ENCODE data around the gene DOK6.

Gene DOK6

GRCh38 chr18:69537183-69537582 is 136.5 kb downstream of the DOK6 start:
- in situ Hi-C loops (cut with MboI; ENCODE audit: low sequenced_read_pairs) = no loop called here

- in situ Hi-C loops (cut with MboI; ENCODE audit: low sequenced_read_pairs) = no loop called here
Observed at GRCh38 chr18:69538849-69539248, 138.2 kb downstream of the DOK6 start.

GRCh38 chr18:69539404-69539803 is 138.7 kb downstream of the DOK6 start:
- in situ Hi-C loops (cut with MboI; ENCODE audit: low sequenced_read_pairs) = no loop called here

GRCh38 chr18:69556228-69556627 is 155.5 kb downstream of the DOK6 start:
- in situ Hi-C loops (cut with MboI; ENCODE audit: low sequenced_read_pairs) = no loop called here

GRCh38 chr18:69557282-69557681 is 156.6 kb downstream of the DOK6 start:
- in situ Hi-C loops (cut with MboI; ENCODE audit: low sequenced_read_pairs) = no loop called here

GRCh38 chr18:69558052-69558451 is 157.4 kb downstream of the DOK6 start:
- in situ Hi-C loops (cut with MboI; ENCODE audit: low sequenced_read_pairs) = no loop called here

- in situ Hi-C loops (cut with MboI; ENCODE audit: low sequenced_read_pairs) = no loop called here
Observed at GRCh38 chr18:69559604-69560003, 158.9 kb downstream of the DOK6 start.

- in situ Hi-C loops (cut with MboI; ENCODE audit: low sequenced_read_pairs) = no loop called here
Observed at GRCh38 chr18:69564602-69565001, 163.9 kb downstream of the DOK6 start.

GRCh38 chr18:69567813-69568488 is 167.3 kb downstream of the DOK6 start:
- in situ Hi-C loops (cut with MboI; ENCODE audit: low sequenced_read_pairs) = no loop called here

GRCh38 chr18:69569133-69569532 is 168.4 kb downstream of the DOK6 start:
- in situ Hi-C loops (cut with MboI; ENCODE audit: low sequenced_read_pairs) = no loop called here

GRCh38 chr18:69574401-69574800 is 173.7 kb downstream of the DOK6 start:
- in situ Hi-C loops (cut with MboI; ENCODE audit: low sequenced_read_pairs) = no loop called here

- in situ Hi-C loops (cut with MboI; ENCODE audit: low sequenced_read_pairs) = no loop called here
Observed at GRCh38 chr18:69580107-69580506, 179.4 kb downstream of the DOK6 start.

GRCh38 chr18:69584429-69584828 is 183.7 kb downstream of the DOK6 start:
- in situ Hi-C loops (cut with MboI; ENCODE audit: low sequenced_read_pairs) = no loop called here

- in situ Hi-C loops (cut with MboI; ENCODE audit: low sequenced_read_pairs) = no loop called here
Observed at GRCh38 chr18:69585696-69586095, 185.0 kb downstream of the DOK6 start.

- in situ Hi-C loops (cut with MboI; ENCODE audit: low sequenced_read_pairs) = no loop called here
Observed at GRCh38 chr18:69586537-69586936, 185.8 kb downstream of the DOK6 start.

- in situ Hi-C loops (cut with MboI; ENCODE audit: low sequenced_read_pairs) = no loop called here
Observed at GRCh38 chr18:69588301-69588700, 187.6 kb downstream of the DOK6 start.

- in situ Hi-C loops (cut with MboI; ENCODE audit: low sequenced_read_pairs) = no loop called here
Observed at GRCh38 chr18:69590150-69590549, 189.5 kb downstream of the DOK6 start.

- in situ Hi-C loops (cut with MboI; ENCODE audit: low sequenced_read_pairs) = no loop called here
Observed at GRCh38 chr18:69596345-69596744, 195.7 kb downstream of the DOK6 start.

GRCh38 chr18:69597561-69597960 is 196.9 kb downstream of the DOK6 start:
- in situ Hi-C loops (cut with MboI; ENCODE audit: low sequenced_read_pairs) = no loop called here

- in situ Hi-C loops (cut with MboI; ENCODE audit: low sequenced_read_pairs) = no loop called here
Observed at GRCh38 chr18:69599377-69599776, 198.7 kb downstream of the DOK6 start.

- in situ Hi-C loops (cut with MboI; ENCODE audit: low sequenced_read_pairs) = no loop called here
Observed at GRCh38 chr18:69612242-69612641, 211.6 kb downstream of the DOK6 start.

- in situ Hi-C loops (cut with MboI; ENCODE audit: low sequenced_read_pairs) = no loop called here
Observed at GRCh38 chr18:69616114-69616513, 215.4 kb downstream of the DOK6 start.

- in situ Hi-C loops (cut with MboI; ENCODE audit: low sequenced_read_pairs) = no loop called here
Observed at GRCh38 chr18:69617408-69617807, 216.7 kb downstream of the DOK6 start.
